ENCODE results near the gene PDE4A.

PDE4A gene

GRCh38 chr19:10418485-10419199 lies 1.7 kb upstream of the PDE4A start:
- peak; percentile 68 for DNase-seq
- no peak overlapping the region for H2BK120ac ChIP-seq (ENCODE audit: low read depth, low read length)
- no peaks in the 10 kb centered on the region for H3K36me3 ChIP-seq (ENCODE audit: control insufficient read depth, insufficient read depth, low read length)
- no peak overlapping the region for H3K27ac ChIP-seq (ENCODE audit: low read depth, low read length)
- no peak overlapping the region for H4K5ac ChIP-seq (ENCODE audit: low read length)
- no peaks in the 10 kb centered on the region for H3K79me2 ChIP-seq (ENCODE audit: control insufficient read depth, insufficient read depth, low read length)
- no peak overlapping the region for H2BK5ac ChIP-seq (ENCODE audit: low read length)
- H3K23ac ChIP-seq (ENCODE audit: low read length): no peak overlapping the region
- no peaks in the 10 kb centered on the region for H3K4me1 ChIP-seq (ENCODE audit: control insufficient read depth, low read depth, low read length)
- peaks cover 12% of the 10 kb centered on the region for H3K27me3 ChIP-seq (ENCODE audit: insufficient read depth, low read length, poor library complexity)
- no peak overlapping the region for H4K8ac ChIP-seq (ENCODE audit: low read depth, low read length)
- no peak overlapping the region for H2BK15ac ChIP-seq (replicated peaks; ENCODE audit: low read depth)
- no peak overlapping the region for H3K4me2 ChIP-seq (ENCODE audit: low read length)
- H3K18ac ChIP-seq (ENCODE audit: low read length): no peak overlapping the region
- H3K9ac ChIP-seq (ENCODE audit: low read length): no peak overlapping the region
- H3K79me1 ChIP-seq (ENCODE audit: low read length): no peaks in the 10 kb centered on the region
- no peak overlapping the region for H2AK5ac ChIP-seq (ENCODE audit: low read length)
- no peak overlapping the region for H3K56ac ChIP-seq (ENCODE audit: low read length)
- WGBS (ENCODE audit: extremely low coverage, insufficient coverage, low lambda C conversion rate): no CpG with 5 or more reads among the region's 32 CpGs
- no peak overlapping the region for H3K4ac ChIP-seq (ENCODE audit: low read depth, low read length)
- no peak overlapping the region for H3K4me3 ChIP-seq (ENCODE audit: low read length)

- Histone ChIP-seq H4K5ac (ENCODE audit: low read length) (no peak overlapping the region), H3K27ac (ENCODE audit: low read depth, low read length) (no peak overlapping the region), H3K18ac (ENCODE audit: low read length) (no peak overlapping the region), H2BK5ac (ENCODE audit: low read length) (no peak overlapping the region), H3K4me1 (ENCODE audit: control insufficient read depth, low read depth, low read length) (no peaks in the 10 kb centered on the region), H4K8ac (ENCODE audit: low read depth, low read length) (no peak overlapping the region), H3K23ac (ENCODE audit: low read length) (no peak overlapping the region), H3K27me3 (ENCODE audit: insufficient read depth, low read length, poor library complexity) (peaks cover 12% of the 10 kb centered on the region), H2BK120ac (ENCODE audit: low read depth, low read length) (no peak overlapping the region), H3K9ac (ENCODE audit: low read length) (peak overlapping the region; percentile 25), H3K4ac (ENCODE audit: low read depth, low read length) (no peak overlapping the region), H2BK15ac (replicated peaks; ENCODE audit: low read depth) (no peak overlapping the region), H3K79me1 (ENCODE audit: low read length) (no peaks in the 10 kb centered on the region), H3K4me2 (ENCODE audit: low read length) (peak overlapping the region; percentile 89), H3K56ac (ENCODE audit: low read length) (peak overlapping the region; percentile 71), H3K79me2 (ENCODE audit: control insufficient read depth, insufficient read depth, low read length) (no peaks in the 10 kb centered on the region), H2AK5ac (ENCODE audit: low read length) (no peak overlapping the region), H3K4me3 (ENCODE audit: low read length) (peak overlapping the region; percentile 21), H3K36me3 (ENCODE audit: control insufficient read depth, insufficient read depth, low read length) (no peaks in the 10 kb centered on the region)
- DNase-seq: no peak
- no CpG with 5 or more reads among the region's 40 CpGs for WGBS (ENCODE audit: extremely low coverage, insufficient coverage, low lambda C conversion rate)
Measured at GRCh38 chr19:10419200-10419645, 1.1 kb upstream of the PDE4A start.

- H3K4me2 ChIP-seq (ENCODE audit: low read length): peak overlapping the region; percentile 89
- DNase-seq: peak; percentile 98
Measured at GRCh38 chr19:10419646-10420443, 493 bp upstream of the PDE4A start.

GRCh38 chr19:10421240-10422045 lies 1.1 kb downstream of the PDE4A start:
- Histone ChIP-seq H3K56ac (ENCODE audit: low read length) (no peak overlapping the region), H3K79me2 (ENCODE audit: control insufficient read depth, insufficient read depth, low read length) (no peaks in the 10 kb centered on the region), H2BK15ac (replicated peaks; ENCODE audit: low read depth) (no peak overlapping the region), H3K18ac (ENCODE audit: low read length) (no peak overlapping the region), H4K5ac (ENCODE audit: low read length) (no peak overlapping the region), H3K4me2 (ENCODE audit: low read length) (no peak overlapping the region), H4K8ac (ENCODE audit: low read depth, low read length) (no peak overlapping the region), H3K9ac (ENCODE audit: low read length) (no peak overlapping the region), H3K23ac (ENCODE audit: low read length) (no peak overlapping the region), H2BK5ac (ENCODE audit: low read length) (no peak overlapping the region), H3K4ac (ENCODE audit: low read depth, low read length) (no peak overlapping the region), H3K36me3 (ENCODE audit: control insufficient read depth, insufficient read depth, low read length) (no peaks in the 10 kb centered on the region), H3K27me3 (ENCODE audit: insufficient read depth, low read length, poor library complexity) (peaks cover 19% of the 10 kb centered on the region), H3K27ac (ENCODE audit: low read depth, low read length) (no peak overlapping the region), H2AK5ac (ENCODE audit: low read length) (no peak overlapping the region), H3K79me1 (ENCODE audit: low read length) (no peaks in the 10 kb centered on the region), H2BK120ac (ENCODE audit: low read depth, low read length) (no peak overlapping the region), H3K4me3 (ENCODE audit: low read length) (no peak overlapping the region), H3K4me1 (ENCODE audit: control insufficient read depth, low read depth, low read length) (no peaks in the 10 kb centered on the region)
- no peak for DNase-seq
- no CpG with 5 or more reads among the region's 17 CpGs for WGBS (ENCODE audit: extremely low coverage, insufficient coverage, low lambda C conversion rate)

More at GRCh38 chr19:10419646-10420443, 493 bp upstream of the PDE4A start:
- Histone ChIP-seq H3K23ac (ENCODE audit: low read length) (no peak overlapping the region), H3K18ac (ENCODE audit: low read length) (no peak overlapping the region), H3K4me3 (ENCODE audit: low read length) (peak overlapping the region; percentile 21), H3K27me3 (ENCODE audit: insufficient read depth, low read length, poor library complexity) (peaks cover 14% of the 10 kb centered on the region), H3K4me1 (ENCODE audit: control insufficient read depth, low read depth, low read length) (no peaks in the 10 kb centered on the region), H4K5ac (ENCODE audit: low read length) (no peak overlapping the region), H3K79me2 (ENCODE audit: control insufficient read depth, insufficient read depth, low read length) (no peaks in the 10 kb centered on the region), H3K4ac (ENCODE audit: low read depth, low read length) (no peak overlapping the region), H4K8ac (ENCODE audit: low read depth, low read length) (no peak overlapping the region), H2AK5ac (ENCODE audit: low read length) (no peak overlapping the region), H3K79me1 (ENCODE audit: low read length) (no peaks in the 10 kb centered on the region), H3K9ac (ENCODE audit: low read length) (peak overlapping the region; percentile 25), H2BK15ac (replicated peaks; ENCODE audit: low read depth) (no peak overlapping the region), H3K27ac (ENCODE audit: low read depth, low read length) (no peak overlapping the region), H2BK120ac (ENCODE audit: low read depth, low read length) (no peak overlapping the region), H3K36me3 (ENCODE audit: control insufficient read depth, insufficient read depth, low read length) (no peaks in the 10 kb centered on the region), H3K56ac (ENCODE audit: low read length) (peak overlapping the region; percentile 71), H2BK5ac (ENCODE audit: low read length) (no peak overlapping the region)
- no CpG with 5 or more reads among the region's 61 CpGs for WGBS (ENCODE audit: extremely low coverage, insufficient coverage, low lambda C conversion rate)

- WGBS (ENCODE audit: extremely low coverage, insufficient coverage, low lambda C conversion rate): no CpG with 5 or more reads among the region's 4 CpGs
- no peak for DNase-seq
- Histone ChIP-seq H4K5ac (ENCODE audit: low read length) (no peak overlapping the region), H2BK120ac (ENCODE audit: low read depth, low read length) (no peak overlapping the region), H3K79me1 (ENCODE audit: low read length) (no peaks in the 10 kb centered on the region), H3K18ac (ENCODE audit: low read length) (no peak overlapping the region), H2BK15ac (replicated peaks; ENCODE audit: low read depth) (no peak overlapping the region), H3K9ac (ENCODE audit: low read length) (no peak overlapping the region), H3K4me1 (ENCODE audit: control insufficient read depth, low read depth, low read length) (no peaks in the 10 kb centered on the region), H3K4me3 (ENCODE audit: low read length) (no peak overlapping the region), H3K56ac (ENCODE audit: low read length) (peak overlapping the region; percentile 7), H2BK5ac (ENCODE audit: low read length) (no peak overlapping the region), H3K27me3 (ENCODE audit: insufficient read depth, low read length, poor library complexity) (peaks cover 19% of the 10 kb centered on the region), H3K4ac (ENCODE audit: low read depth, low read length) (no peak overlapping the region), H3K27ac (ENCODE audit: low read depth, low read length) (no peak overlapping the region), H2AK5ac (ENCODE audit: low read length) (no peak overlapping the region), H4K8ac (ENCODE audit: low read depth, low read length) (no peak overlapping the region), H3K4me2 (ENCODE audit: low read length) (no peak overlapping the region), H3K79me2 (ENCODE audit: control insufficient read depth, insufficient read depth, low read length) (no peaks in the 10 kb centered on the region), H3K36me3 (ENCODE audit: control insufficient read depth, insufficient read depth, low read length) (no peaks in the 10 kb centered on the region), H3K23ac (ENCODE audit: low read length) (no peak overlapping the region)
Measured at GRCh38 chr19:10422046-10422461, 1.7 kb downstream of the PDE4A start.

All from mesendoderm (in vitro differentiated cells).